CD4-positive, alpha-beta memory T cell (primary cell): ENCODE data around the gene CPM. TPM values are rescaled to one million over a fixed set of nuclear protein-coding genes. Genes with fewer than 3 reads are reported as not detected.

Experiments
- CTCF ChIA-PET: fragments of 350-600 bp; sonication (Branson Sonifier 250); formaldehyde crosslinking; loops from one replicate; lab custom pipeline; 2021; ENCODE audit warnings: inconsistent platforms; ENCODE audit not compliant: partially characterized antibody; lab: Charles Lee
- POLR2A ChIA-PET: fragments of 350-600 bp; sonication (Branson Sonifier 250); formaldehyde crosslinking; loops from one replicate; lab custom pipeline; 2021; ENCODE audit not compliant: partially characterized antibody; lab: Charles Lee
- DNase-seq, 5 donors: peaks; one replicate each; pipeline versions ENCODE4 v3.0.0 to v3.0.0-alpha.2; 2020 to 2022; ENCODE audit warnings: mixed read lengths in 1 of 5
- H3K27ac ChIP-seq: one replicate; pipeline ENCODE4 v1.7.0; 2013; ENCODE audit warnings: low read depth, low read length
- H3K27me3 ChIP-seq: 2 replicates; pipeline ENCODE4 v1.7.0; 2013; ENCODE audit warnings: mild to moderate bottlenecking, low read length, moderate library complexity; ENCODE audit not compliant: insufficient read depth
- H3K36me3 ChIP-seq: 2 replicates; pipeline ENCODE4 v1.7.0; 2013; ENCODE audit warnings: mild to moderate bottlenecking, low read length, moderate library complexity; ENCODE audit not compliant: insufficient read depth
- H3K4me1 ChIP-seq: 2 replicates; pipeline ENCODE4 v1.7.0; 2013; ENCODE audit warnings: mild to moderate bottlenecking, low read length, moderate library complexity; ENCODE audit not compliant: insufficient read depth
- H3K4me3 ChIP-seq, 2 donors: one replicate each; pipeline ENCODE4 v1.7.0; 2013; ENCODE audit warnings: low read length in 2 of 2, mild to moderate bottlenecking in 1 of 2
- H3K9me3 ChIP-seq, 2 donors: one replicate each; pipeline ENCODE4 v1.7.0; 2013; ENCODE audit warnings: low read length in 2 of 2, control low read depth in 1 of 2; ENCODE audit not compliant: control insufficient read depth in 1 of 2
- H3K27ac Mint-ChIP-seq, 7 donors: one replicate each; pipeline ENCODE4 v1.8.0; 2020 to 2021; ENCODE audit warnings: mixed read lengths in 7 of 7, mild to moderate bottlenecking in 6 of 7, inconsistent platforms in 3 of 7, moderate library complexity in 3 of 7
- H3K27me3 Mint-ChIP-seq, 2 donors: one replicate each; pipeline ENCODE4 v1.8.0; 2020 to 2021; ENCODE audit warnings: mixed read lengths in 2 of 2
- H3K36me3 Mint-ChIP-seq, 2 donors: one replicate each; pipeline ENCODE4 v1.8.0; 2020 to 2021; ENCODE audit warnings: mixed read lengths in 2 of 2, inconsistent platforms in 1 of 2, mild to moderate bottlenecking in 1 of 2
- H3K4me1 Mint-ChIP-seq, 4 donors: one replicate each; pipeline ENCODE4 v1.8.0; 2020 to 2021; ENCODE audit warnings: mixed read lengths in 4 of 4, mild to moderate bottlenecking in 1 of 4
- H3K4me3 Mint-ChIP-seq, 8 donors: one replicate each; pipeline ENCODE4 v1.8.0; 2020 to 2021; ENCODE audit warnings: mixed read lengths in 8 of 8, mild to moderate bottlenecking in 7 of 8, moderate library complexity in 6 of 8, inconsistent platforms in 3 of 8
- H3K9me3 Mint-ChIP-seq, 8 donors: one replicate each; pipeline ENCODE4 v1.8.0; 2020 to 2021; ENCODE audit warnings: mixed read lengths in 8 of 8, mild to moderate bottlenecking in 5 of 8, inconsistent platforms in 3 of 8, moderate library complexity in 1 of 8
- intact Hi-C: fragments of 100-400 bp; cut with micrococcal nuclease; formaldehyde crosslinking; loops from one replicate; pipeline ENCODE4 v1.15.1; 2023
- polyA plus RNA-seq, 2 donors: library from polyadenylated mRNA; unstranded; fragments of 300-500 nt; fragmentation: Illumina TruSeq; gene quantifications; one replicate each; pipeline ENCODE4 v1.2.3, GENCODE V29; 2021
- total RNA-seq, 2 experiments: library from RNA; stranded (reverse); gene quantifications; one replicate each; pipeline ENCODE4 v1.2.3, GENCODE V29; 2021

Gene CPM
- total and polyA plus RNA-seq, 4 experiments from 2014 or later = 1.3 to 3.1 (median 2.3) TPM

- Histone ChIP-seq H3K36me3 (no peaks in the 10 kb centered on the region), H3K27me3 (no peaks in the 10 kb centered on the region), H3K27ac (no peak overlapping the region), H3K4me3 (no peak overlapping the region), H3K4me1 (no peaks in the 10 kb centered on the region), H3K9me3 (no peaks in the 10 kb centered on the region)
- H3K27me3 Mint-ChIP-seq = peaks cover 0 to 7% of the 10 kb centered on the region in 2 donors
- no peak overlapping the region for H3K4me3 Mint-ChIP-seq
- DNase-seq = no peak
- H3K27ac Mint-ChIP-seq = no peak overlapping the region
- H3K36me3 Mint-ChIP-seq = no peaks in the 10 kb centered on the region
- intact Hi-C loops = no loop called here
- no peaks in the 10 kb centered on the region for H3K9me3 Mint-ChIP-seq
- ChIA-PET POLR2A (no interaction called here), CTCF (interaction anchor here (0.6 kb wide), 1 partner anchor 110 kb away, joined by 3 read pairs; no protein-coding TSS in a partner anchor)
- H3K4me1 Mint-ChIP-seq = no peaks in the 10 kb centered on the region
These were observed 33.7 kb downstream of the CPM start for GRCh38 chr12:68899251-68899771.

- no peak overlapping the region for H3K4me3 ChIP-seq
- H3K9me3 Mint-ChIP-seq = no peaks in the 10 kb centered on the region
- H3K4me3 Mint-ChIP-seq = no peak overlapping the region
- H3K27ac ChIP-seq = no peak overlapping the region
- no peaks in the 10 kb centered on the region for H3K36me3 ChIP-seq
- no peak overlapping the region for H3K27ac Mint-ChIP-seq
- H3K27me3 Mint-ChIP-seq = peaks cover 0 to 7% of the 10 kb centered on the region in 2 donors
- no peaks in the 10 kb centered on the region for H3K9me3 ChIP-seq
- H3K27me3 ChIP-seq = no peaks in the 10 kb centered on the region
- intact Hi-C loops = no loop called here
- peaks cover 3 to 4% (median 3%) of the 10 kb centered on the region in 4 donors for H3K4me1 Mint-ChIP-seq
- H3K4me1 ChIP-seq = peaks cover 4% of the 10 kb centered on the region
- ChIA-PET POLR2A (no interaction called here), CTCF (interaction anchor here (0.6 to 0.7 kb wide), 3 partner anchors 11 to 1965 kb away, joined by 3 to 4 read pairs (median 3); no protein-coding TSS in a partner anchor)
- no peaks in the 10 kb centered on the region for H3K36me3 Mint-ChIP-seq
- DNase-seq = no peak
These were observed 36.0 kb downstream of the CPM start for GRCh38 chr12:68896881-68897540.

- H3K27ac Mint-ChIP-seq = no peak overlapping the region
- ChIA-PET CTCF (no interaction called here), POLR2A (no interaction called here)
- no peaks in the 10 kb centered on the region for H3K36me3 Mint-ChIP-seq
- peaks cover 9 to 16% (median 10%) of the 10 kb centered on the region in 4 donors for H3K4me1 Mint-ChIP-seq
- DNase-seq = no peak
- H3K4me1 ChIP-seq = peaks cover 8% of the 10 kb centered on the region
- H3K9me3 Mint-ChIP-seq = no peaks in the 10 kb centered on the region
- H3K4me3 Mint-ChIP-seq = no peak overlapping the region
- intact Hi-C loops = no loop called here
- H3K27me3 ChIP-seq = no peaks in the 10 kb centered on the region
- H3K27ac ChIP-seq = no peak overlapping the region
- H3K9me3 ChIP-seq = no peaks in the 10 kb centered on the region
- H3K36me3 ChIP-seq = no peaks in the 10 kb centered on the region
- no peak overlapping the region for H3K4me3 ChIP-seq
- H3K27me3 Mint-ChIP-seq = peaks cover 0 to 8% of the 10 kb centered on the region in 2 donors
These were observed 38.6 kb downstream of the CPM start for GRCh38 chr12:68894276-68894855.

- peaks cover 0 to 8% of the 10 kb centered on the region in 2 donors for H3K27me3 Mint-ChIP-seq
- Histone ChIP-seq H3K4me1 (peaks cover 8% of the 10 kb centered on the region), H3K27me3 (no peaks in the 10 kb centered on the region), H3K4me3 (no peak overlapping the region), H3K27ac (no peak overlapping the region), H3K9me3 (no peaks in the 10 kb centered on the region), H3K36me3 (no peaks in the 10 kb centered on the region)
- DNase-seq = no peak
- no peak overlapping the region for H3K4me3 Mint-ChIP-seq
- H3K4me1 Mint-ChIP-seq = peaks cover 9 to 16% (median 10%) of the 10 kb centered on the region in 4 donors
- POLR2A ChIA-PET = no interaction called here
- intact Hi-C loops = no loop called here
- CTCF ChIA-PET = no interaction called here
- no peaks in the 10 kb centered on the region for H3K9me3 Mint-ChIP-seq
- H3K27ac Mint-ChIP-seq = no peak overlapping the region
- H3K36me3 Mint-ChIP-seq = no peaks in the 10 kb centered on the region
These were observed 39.2 kb downstream of the CPM start for GRCh38 chr12:68893741-68894140.

GRCh38 chr12:68893201-68893600 is 39.8 kb downstream of the CPM start:
- no peaks in the 10 kb centered on the region for H3K36me3 ChIP-seq
- CTCF ChIA-PET = no interaction called here
- H3K9me3 ChIP-seq = no peaks in the 10 kb centered on the region
- DNase-seq = no peak
- POLR2A ChIA-PET = no interaction called here
- no peak overlapping the region for H3K4me3 ChIP-seq
- no peaks in the 10 kb centered on the region for H3K9me3 Mint-ChIP-seq
- H3K4me1 ChIP-seq = peaks cover 8% of the 10 kb centered on the region
- no peaks in the 10 kb centered on the region for H3K27me3 ChIP-seq
- H3K27me3 Mint-ChIP-seq = peaks cover 0 to 8% of the 10 kb centered on the region in 2 donors
- no peaks in the 10 kb centered on the region for H3K36me3 Mint-ChIP-seq
- no peak overlapping the region for H3K27ac ChIP-seq
- no peak overlapping the region for H3K4me3 Mint-ChIP-seq
- intact Hi-C loops = no loop called here
- H3K4me1 Mint-ChIP-seq = peaks cover 9 to 16% (median 10%) of the 10 kb centered on the region in 4 donors
- no peak overlapping the region for H3K27ac Mint-ChIP-seq

- H3K9me3 Mint-ChIP-seq = no peaks in the 10 kb centered on the region
- no peaks in the 10 kb centered on the region for H3K9me3 ChIP-seq
- peaks cover 0 to 5% of the 10 kb centered on the region in 2 donors for H3K27me3 Mint-ChIP-seq
- POLR2A ChIA-PET = interaction anchor here (1.2 kb wide), 1 partner anchor 130 kb away, joined by 3 read pairs; no protein-coding TSS in a partner anchor
- H3K36me3 Mint-ChIP-seq = no peaks in the 10 kb centered on the region
- no peaks in the 10 kb centered on the region for H3K36me3 ChIP-seq
- intact Hi-C loops = no loop called here
- peaks cover 9 to 16% (median 10%) of the 10 kb centered on the region in 4 donors for H3K4me1 Mint-ChIP-seq
- no peak for DNase-seq
- H3K27ac ChIP-seq = no peak overlapping the region
- H3K27me3 ChIP-seq = no peaks in the 10 kb centered on the region
- no peak overlapping the region for H3K27ac Mint-ChIP-seq
- H3K4me1 ChIP-seq = peaks cover 8% of the 10 kb centered on the region
- H3K4me3 Mint-ChIP-seq = no peak overlapping the region
- no peak overlapping the region for H3K4me3 ChIP-seq
- CTCF ChIA-PET = interaction anchor here (0.9 kb wide), 1 partner anchor 9 kb away, joined by 3 read pairs; no protein-coding TSS in a partner anchor
These were observed 41.8 kb downstream of the CPM start for GRCh38 chr12:68891141-68891540.

GRCh38 chr12:68890701-68891113 is 42.3 kb downstream of the CPM start:
- Histone ChIP-seq H3K27ac (no peak overlapping the region), H3K9me3 (no peaks in the 10 kb centered on the region), H3K4me1 (peaks cover 8% of the 10 kb centered on the region), H3K27me3 (no peaks in the 10 kb centered on the region), H3K4me3 (no peak overlapping the region), H3K36me3 (no peaks in the 10 kb centered on the region)
- intact Hi-C loops = no loop called here
- no peak overlapping the region for H3K4me3 Mint-ChIP-seq
- no peaks in the 10 kb centered on the region for H3K9me3 Mint-ChIP-seq
- H3K36me3 Mint-ChIP-seq = no peaks in the 10 kb centered on the region
- CTCF ChIA-PET = interaction anchor here (0.9 kb wide), 1 partner anchor 8 kb away, joined by 3 read pairs; no protein-coding TSS in a partner anchor
- no peak for DNase-seq
- POLR2A ChIA-PET = no interaction called here
- no peak overlapping the region for H3K27ac Mint-ChIP-seq
- H3K4me1 Mint-ChIP-seq = peaks cover 9 to 16% (median 10%) of the 10 kb centered on the region in 4 donors
- H3K27me3 Mint-ChIP-seq = peaks cover 0 to 2% of the 10 kb centered on the region in 2 donors
